Astrocyte (in vitro differentiated cells and primary cell): Measurements from ENCODE around the gene LYST.

Experiments
- CTCF ChIP-seq: IDR thresholded peaks from 2 replicates; pipeline ENCODE4 v1.5.1; 2011; ENCODE audit warnings: low read depth, mild to moderate bottlenecking, inconsistent platforms, low read length, moderate library complexity; ENCODE audit not compliant: insufficient read depth
- EZH2 ChIP-seq: IDR thresholded peaks from 2 replicates; pipeline ENCODE4 v1.6.1; 2012; ENCODE audit warnings: mild to moderate bottlenecking, low read length, inconsistent platforms; ENCODE audit not compliant: insufficient read depth

- TF ChIP-seq CTCF (no peak), EZH2 (no peak)
Measured at GRCh38 chr1:235906436-235906835, 39.7 kb upstream of the LYST start.
